ENCODE results near the gene NACC2.
"Not testable (repeated sequence)": the region's sequence is repeated elsewhere in the genome, so short reads cannot be mapped to it uniquely, and the experiment has no call there.

NACC2 gene

GRCh38 chr9:136110082-136111061, 15.3 kb upstream of the NACC2 start:
- DNase-seq, result no peak

- peak; percentile 60 for DNase-seq
Measured at GRCh38 chr9:136109351-136110081, 14.4 kb upstream of the NACC2 start.

- DNase-seq, result no peak
Measured at GRCh38 chr9:136108648-136109266, 13.7 kb upstream of the NACC2 start.

GRCh38 chr9:136107953-136108647, 13.0 kb upstream of the NACC2 start:
- DNase-seq, result no peak

- no peak for DNase-seq
Measured at GRCh38 chr9:136107155-136107952, 12.3 kb upstream of the NACC2 start.

- no peak for DNase-seq
Measured at GRCh38 chr9:136105398-136106135, 10.5 kb upstream of the NACC2 start.

GRCh38 chr9:136104916-136105315, 9.8 kb upstream of the NACC2 start:
- DNase-seq, result no peak

- no peak for DNase-seq
Measured at GRCh38 chr9:136104488-136104800, 9.4 kb upstream of the NACC2 start.

GRCh38 chr9:136103651-136104487, 8.8 kb upstream of the NACC2 start:
- DNase-seq, result no peak

GRCh38 chr9:136101615-136102074, 6.6 kb upstream of the NACC2 start:
- not testable (repeated sequence) for DNase-seq

- DNase-seq, result no peak
Measured at GRCh38 chr9:136100700-136101614, 5.9 kb upstream of the NACC2 start.

- no peak for DNase-seq
Measured at GRCh38 chr9:136099542-136099941, 4.5 kb upstream of the NACC2 start.

GRCh38 chr9:136098844-136099243, 3.8 kb upstream of the NACC2 start:
- no peak for DNase-seq

- DNase-seq, result no peak
Measured at GRCh38 chr9:136098210-136098609, 3.1 kb upstream of the NACC2 start.

- no peak for DNase-seq
Measured at GRCh38 chr9:136096505-136097001, 1.5 kb upstream of the NACC2 start.

GRCh38 chr9:136093995-136094881, 851 bp downstream of the NACC2 start:
- DNase-seq, result peak in 1 of 2 donors; percentile 41

GRCh38 chr9:136093346-136093986, 1.6 kb downstream of the NACC2 start:
- no peak for DNase-seq

Data from inflammatory macrophage treated with lipopolysaccharide for 1 hour (primary cell).